IMR-90 (cell line): ENCODE results near the gene SLC6A9.

ENCODE experiments used
- MAFK ChIP-seq: IDR thresholded peaks from 2 replicates; pipeline ENCODE4 v1.6.1; 2012; ENCODE audit warnings: low read depth, low read length, improper control_type of control experiment
- TF ChIP-seq, protein P1 (sequence below): conservative IDR thresholded peaks from 2 replicates; pipeline ENCODE4 v1.5.1; 2012; ENCODE audit warnings: mild to moderate bottlenecking, low read depth, low read length, improper control_type of control experiment

DNA sequence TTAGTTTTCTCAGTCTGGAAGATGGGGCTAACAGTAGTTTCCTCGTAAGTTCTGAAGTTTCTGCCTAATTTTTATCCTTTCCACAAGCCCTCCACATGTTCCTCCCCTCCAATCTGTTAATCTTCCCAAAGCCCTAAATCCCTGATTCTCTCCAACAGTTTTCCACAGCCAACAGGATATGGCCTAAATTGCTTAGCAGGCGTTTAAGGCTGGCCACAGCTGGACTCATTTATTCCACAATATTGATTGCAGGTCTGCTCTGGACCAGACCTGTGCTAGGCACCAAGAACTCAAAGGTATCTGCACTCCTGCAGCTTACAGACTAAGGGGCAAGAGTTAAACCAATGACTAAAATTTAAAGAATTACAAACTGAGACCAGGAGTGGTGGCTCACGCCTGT lies 3.9 kb downstream of the SLC6A9 start:
- TF ChIP-seq, protein P1, sequence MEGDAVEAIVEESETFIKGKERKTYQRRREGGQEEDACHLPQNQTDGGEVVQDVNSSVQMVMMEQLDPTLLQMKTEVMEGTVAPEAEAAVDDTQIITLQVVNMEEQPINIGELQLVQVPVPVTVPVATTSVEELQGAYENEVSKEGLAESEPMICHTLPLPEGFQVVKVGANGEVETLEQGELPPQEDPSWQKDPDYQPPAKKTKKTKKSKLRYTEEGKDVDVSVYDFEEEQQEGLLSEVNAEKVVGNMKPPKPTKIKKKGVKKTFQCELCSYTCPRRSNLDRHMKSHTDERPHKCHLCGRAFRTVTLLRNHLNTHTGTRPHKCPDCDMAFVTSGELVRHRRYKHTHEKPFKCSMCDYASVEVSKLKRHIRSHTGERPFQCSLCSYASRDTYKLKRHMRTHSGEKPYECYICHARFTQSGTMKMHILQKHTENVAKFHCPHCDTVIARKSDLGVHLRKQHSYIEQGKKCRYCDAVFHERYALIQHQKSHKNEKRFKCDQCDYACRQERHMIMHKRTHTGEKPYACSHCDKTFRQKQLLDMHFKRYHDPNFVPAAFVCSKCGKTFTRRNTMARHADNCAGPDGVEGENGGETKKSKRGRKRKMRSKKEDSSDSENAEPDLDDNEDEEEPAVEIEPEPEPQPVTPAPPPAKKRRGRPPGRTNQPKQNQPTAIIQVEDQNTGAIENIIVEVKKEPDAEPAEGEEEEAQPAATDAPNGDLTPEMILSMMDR: no peak
- TF ChIP-seq MAFK: peak; percentile 18; the same call in 1 of the 2 replicates
